PC-3 (cell line): Measurements from ENCODE around the gene FRK.

Experiments used
- EZH2 ChIP-seq: fragments of 300-600 bp; sonication (generic); IDR thresholded peaks from one replicate; pipeline ENCODE4 v1.6.1; 2017; ENCODE audit warnings: antibody characterized with exemption, mild to moderate bottlenecking, low read length; ENCODE audit not compliant: unreplicated experiment
- TF ChIP-seq, protein P1 (sequence below): fragments of 300-600 bp; sonication (generic); conservative IDR thresholded peaks from 2 replicates; pipeline ENCODE4 v1.5.1; 2017; ENCODE audit warnings: antibody characterized with exemption, low read depth, mild to moderate bottlenecking, low read length

DNA sequence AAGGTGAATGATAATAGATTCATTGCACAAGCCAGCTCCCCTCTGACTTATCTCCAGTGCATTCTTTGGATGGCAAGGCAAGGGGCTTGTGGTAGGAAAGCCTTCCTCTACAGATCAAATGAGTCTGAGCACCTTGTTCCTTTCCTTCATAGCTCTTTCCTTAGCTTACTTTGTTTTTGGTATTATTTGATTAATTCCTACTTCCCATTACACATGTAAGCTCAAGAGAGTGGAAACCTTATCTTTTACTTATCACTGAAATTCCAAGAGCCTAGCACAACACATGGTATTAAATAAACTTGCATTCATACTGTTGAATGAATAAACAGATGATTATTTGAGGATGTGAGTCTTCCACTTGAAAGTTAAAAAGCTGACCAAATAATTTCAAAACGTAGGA, 41.7 kb downstream of the FRK start:
- TF ChIP-seq, protein P1, sequence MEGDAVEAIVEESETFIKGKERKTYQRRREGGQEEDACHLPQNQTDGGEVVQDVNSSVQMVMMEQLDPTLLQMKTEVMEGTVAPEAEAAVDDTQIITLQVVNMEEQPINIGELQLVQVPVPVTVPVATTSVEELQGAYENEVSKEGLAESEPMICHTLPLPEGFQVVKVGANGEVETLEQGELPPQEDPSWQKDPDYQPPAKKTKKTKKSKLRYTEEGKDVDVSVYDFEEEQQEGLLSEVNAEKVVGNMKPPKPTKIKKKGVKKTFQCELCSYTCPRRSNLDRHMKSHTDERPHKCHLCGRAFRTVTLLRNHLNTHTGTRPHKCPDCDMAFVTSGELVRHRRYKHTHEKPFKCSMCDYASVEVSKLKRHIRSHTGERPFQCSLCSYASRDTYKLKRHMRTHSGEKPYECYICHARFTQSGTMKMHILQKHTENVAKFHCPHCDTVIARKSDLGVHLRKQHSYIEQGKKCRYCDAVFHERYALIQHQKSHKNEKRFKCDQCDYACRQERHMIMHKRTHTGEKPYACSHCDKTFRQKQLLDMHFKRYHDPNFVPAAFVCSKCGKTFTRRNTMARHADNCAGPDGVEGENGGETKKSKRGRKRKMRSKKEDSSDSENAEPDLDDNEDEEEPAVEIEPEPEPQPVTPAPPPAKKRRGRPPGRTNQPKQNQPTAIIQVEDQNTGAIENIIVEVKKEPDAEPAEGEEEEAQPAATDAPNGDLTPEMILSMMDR, result no peak
- TF ChIP-seq EZH2, result no peak
